ENCODE measurements around the gene TRIM67.
A peak's percentile ranks its signal among the peaks of the same experiment; 100 is the strongest.

TRIM67 gene

DNA sequence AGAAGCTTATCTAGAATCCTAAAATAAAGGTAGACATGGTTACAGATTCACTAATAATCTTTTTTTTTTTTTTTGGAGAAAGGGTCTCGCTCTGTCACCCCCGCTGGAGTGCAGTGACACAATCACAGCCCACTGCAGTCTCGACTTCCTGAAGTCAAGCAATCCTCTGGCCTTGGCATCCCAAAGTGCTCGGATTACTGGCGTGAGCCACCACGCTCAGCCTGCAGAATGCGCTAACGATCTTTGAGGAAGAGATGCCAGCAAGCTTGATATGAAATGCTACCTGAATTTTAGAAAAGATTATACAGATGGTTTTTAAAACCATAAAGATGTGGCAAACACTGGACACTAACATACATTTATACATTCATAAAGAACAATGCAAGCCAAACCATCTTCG is 75.1 kb downstream of the TRIM67 start:
- no peak for DNase-seq

DNA sequence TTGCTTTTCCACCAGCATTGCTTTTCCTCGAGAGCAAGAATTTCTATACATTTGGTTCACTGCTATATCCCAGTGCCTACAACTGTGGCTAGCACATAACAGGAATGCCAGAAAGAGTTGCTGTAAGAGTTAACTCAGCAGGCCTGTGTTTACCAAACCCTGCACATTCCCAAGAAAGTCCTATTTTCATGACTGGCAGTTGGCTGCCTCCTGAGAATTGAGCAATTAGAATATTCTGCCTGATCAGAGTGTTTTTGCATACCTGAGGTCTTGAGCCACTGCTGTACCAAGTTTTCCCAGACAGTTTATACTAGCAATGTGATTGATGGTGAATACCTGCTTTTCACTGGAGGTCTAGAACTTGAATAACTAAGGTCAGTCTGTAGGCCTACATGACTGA is 76.4 kb downstream of the TRIM67 start:
- DNase-seq, result no peak

DNA sequence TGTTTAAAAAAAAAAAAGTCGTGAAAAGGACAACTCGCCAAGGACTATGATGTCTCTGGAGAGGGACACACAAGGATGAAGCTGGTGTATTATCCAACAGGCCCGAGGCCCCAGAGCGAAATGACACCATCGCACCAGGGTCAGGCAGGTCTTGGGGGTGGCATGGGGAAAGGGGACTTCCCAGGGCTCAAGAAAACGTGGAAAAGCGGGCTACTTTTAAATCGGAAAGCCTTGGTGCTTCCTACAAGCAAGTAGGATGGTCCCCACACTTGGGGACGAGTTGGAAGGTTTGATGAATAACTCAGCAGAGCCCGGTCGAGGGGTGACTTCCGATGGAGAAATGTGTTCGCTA is 78.6 kb downstream of the TRIM67 start:
- no peak for DNase-seq

DNA sequence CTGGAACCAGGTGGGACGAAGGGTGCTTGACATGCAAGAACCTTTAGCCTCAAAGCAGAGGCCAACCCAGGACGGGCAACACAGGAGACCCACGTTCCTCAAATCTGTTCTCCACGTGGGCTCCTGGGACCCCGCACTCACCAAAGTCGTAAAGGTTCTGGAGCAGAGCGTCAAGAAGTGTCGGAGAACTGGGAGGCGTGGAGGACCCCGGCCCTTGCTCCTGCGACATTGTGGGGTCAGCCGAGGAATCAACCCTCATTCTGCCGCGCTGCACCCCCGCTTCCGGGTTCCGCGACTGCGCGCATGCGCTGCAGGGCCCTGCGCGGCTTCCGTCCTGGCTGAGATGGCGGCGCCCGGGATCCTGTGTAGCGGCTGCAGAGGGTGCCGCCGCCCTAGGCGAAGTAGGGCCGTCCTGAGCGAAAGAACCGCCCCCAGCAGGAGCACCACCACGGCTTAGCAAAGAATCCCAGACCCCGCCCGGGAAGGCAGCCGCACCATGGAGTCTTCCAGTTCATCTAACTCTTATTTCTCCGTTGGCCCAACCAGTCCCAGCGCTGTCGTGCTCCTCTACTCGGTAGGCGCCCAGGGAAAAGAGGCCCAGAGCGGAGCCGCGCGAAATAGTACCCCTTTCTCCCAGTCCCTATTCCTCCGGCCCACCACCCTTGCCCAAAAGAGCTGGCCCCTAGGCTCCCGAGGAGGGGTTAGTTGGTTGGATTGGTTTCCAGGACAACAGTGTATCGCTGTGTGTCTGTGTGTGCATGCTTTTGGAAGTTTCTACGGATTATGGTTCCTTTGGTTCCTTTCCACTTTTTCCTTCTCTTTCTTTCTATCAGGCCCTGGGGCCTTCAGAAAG is 79.3 kb downstream of the TRIM67 start, which contains the start of gene GNPAT:
TSS of gene GNPAT (plus strand) at position 330 of the 853 bp plus-strand sequence. CDS start at position 497, 167 bp downstream.
- DNase-seq, result peak; percentile 23

DNA sequence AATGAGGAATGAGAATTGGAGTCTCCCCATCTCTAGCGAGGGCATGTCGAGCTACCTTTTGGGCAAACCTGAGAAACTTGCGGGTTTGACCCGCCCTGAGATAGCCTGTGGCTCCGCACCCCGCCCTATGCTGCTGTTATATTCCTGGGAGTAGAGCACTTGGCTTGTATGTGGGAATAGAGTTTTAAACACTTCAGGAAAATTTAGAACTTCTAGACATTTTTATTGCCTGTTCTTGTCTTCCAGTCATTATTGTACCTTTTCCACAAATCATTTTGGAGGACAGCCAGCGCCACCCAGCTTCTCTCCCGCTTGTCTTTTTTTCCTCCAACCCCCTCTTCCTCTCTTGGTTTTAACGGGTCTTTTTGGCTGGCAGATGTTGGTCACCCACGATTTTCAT is 79.9 kb downstream of the TRIM67 start:
- no peak for DNase-seq

DNA sequence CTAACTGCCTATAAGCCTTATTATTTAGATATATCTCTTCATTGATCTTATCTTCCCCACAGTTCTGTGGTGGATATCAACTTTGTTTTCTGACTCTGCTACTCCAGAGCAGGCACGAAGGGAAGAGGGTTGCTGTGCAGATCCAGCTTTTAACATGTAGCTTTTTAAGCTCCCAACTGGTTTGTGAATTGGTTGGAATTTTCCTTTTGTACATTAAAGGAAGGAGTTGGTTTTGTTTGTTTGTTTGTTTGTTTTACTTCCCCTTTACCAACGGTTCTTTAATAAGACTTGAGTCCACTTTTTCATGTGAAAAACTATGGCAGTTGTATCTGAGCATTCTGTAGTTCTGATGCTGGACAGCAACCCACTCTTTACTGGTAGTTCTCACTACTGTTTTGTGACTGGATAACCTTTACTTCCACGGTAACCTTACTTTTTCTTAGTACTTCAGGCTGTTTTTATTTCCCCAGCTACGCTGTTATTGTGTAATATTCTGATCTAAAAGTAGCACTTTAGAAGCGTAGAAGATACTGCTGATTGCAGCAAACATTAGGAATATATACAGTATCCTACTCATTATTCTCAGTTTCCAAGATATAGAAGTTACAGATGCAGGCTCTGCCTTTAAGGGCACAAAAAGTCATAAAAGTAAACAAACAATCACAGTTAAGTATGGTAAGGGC is 80.8 kb downstream of the TRIM67 start:
- DNase-seq, result no peak

DNA sequence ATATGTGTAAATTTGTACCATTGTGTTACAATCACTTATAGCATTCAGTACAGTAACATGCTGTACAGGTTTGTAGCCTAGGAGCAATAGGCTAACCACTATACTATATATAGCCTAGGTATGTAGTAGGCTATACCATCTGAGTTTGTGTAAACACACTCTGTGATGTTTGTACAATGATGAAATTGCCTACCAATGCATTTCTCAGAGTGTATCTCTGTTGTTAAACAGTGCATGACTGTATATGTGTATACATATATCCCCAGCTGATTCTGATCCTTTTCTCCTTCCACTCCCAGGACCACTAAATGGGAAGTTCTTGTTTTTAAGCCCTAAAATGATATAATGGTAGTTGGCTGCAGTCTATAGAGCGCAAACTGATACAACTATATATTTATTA is 86.9 kb downstream of the TRIM67 start:
- no peak for DNase-seq

DNA sequence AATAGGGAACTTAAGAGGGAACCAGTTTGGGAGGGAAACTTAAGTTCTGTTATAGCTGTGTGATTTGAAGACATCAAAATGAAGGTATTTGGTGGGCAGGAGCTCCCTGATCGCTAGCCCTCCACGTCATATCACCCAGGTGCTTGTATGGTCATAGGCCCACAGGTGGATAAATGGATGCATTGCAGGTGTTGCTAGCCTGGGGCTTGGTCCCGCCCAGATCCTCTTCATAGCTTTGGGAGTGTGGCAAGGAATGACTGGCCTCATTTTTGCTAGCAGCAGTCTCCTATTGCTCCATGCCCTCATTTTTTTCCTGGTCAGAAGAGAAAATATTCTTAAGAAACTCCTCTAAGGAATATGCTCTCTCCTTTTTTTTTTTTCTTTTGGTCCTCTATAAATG is 90.5 kb downstream of the TRIM67 start:
- DNase-seq, result no peak

DNA sequence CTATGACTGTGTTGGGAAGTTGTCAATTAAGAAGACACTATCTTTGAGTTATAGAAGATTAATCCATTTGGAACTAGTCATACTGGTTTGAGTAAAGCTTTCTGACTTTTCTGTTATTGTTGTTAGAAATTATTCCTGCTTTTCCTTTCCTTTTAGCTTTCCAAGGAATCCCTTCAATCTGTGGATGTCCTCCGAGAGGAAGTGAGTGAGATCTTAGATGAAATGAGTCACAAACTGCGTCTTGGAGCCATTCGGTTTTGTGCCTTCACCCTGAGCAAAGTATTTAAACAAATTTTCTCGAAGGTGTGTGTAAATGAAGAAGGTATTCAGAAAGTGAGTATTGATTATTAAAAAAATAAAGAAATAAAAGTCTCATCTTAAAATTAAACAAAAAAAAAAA is 98.5 kb downstream of the TRIM67 start:
- DNase-seq, result no peak

DNA sequence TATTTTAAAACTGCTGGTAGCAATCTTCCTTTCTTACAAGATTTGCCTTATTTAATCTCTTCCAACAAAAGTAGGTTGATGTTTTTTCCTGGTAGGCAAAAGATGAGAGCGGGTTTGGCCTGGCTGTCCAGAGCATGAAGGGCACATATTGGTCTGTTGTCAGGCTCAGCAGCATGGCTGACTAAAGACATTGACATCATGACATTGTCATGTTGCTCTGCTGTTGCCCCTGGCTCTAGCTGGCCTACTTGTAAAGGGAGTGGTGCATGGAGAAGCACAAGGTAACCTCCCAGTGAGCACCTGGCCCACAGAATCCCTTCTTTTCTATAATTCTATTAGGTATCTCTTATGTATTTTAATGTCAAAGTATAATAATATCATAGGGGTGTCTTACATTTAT is 102.8 kb downstream of the TRIM67 start:
- DNase-seq, result no peak

DNA sequence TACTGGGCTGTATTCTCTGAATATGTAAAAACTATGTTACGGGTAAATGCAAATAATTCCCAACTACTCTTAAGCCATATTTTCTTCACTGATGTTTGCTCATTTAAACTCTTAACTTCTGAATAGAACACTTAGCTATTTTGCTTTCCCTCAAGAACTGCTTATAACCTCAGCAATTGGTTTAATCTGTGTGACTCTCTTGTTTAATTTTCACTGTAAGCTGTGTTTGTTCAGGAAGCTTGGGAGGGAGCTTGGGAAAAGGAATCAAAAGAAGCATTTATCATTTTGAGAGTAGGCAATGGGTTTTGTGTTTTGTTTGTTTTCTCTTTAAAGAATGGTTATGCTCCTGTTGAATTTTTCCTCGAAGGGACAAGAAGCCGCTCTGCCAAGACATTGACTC is 103.5 kb downstream of the TRIM67 start:
- no peak for DNase-seq

DNA sequence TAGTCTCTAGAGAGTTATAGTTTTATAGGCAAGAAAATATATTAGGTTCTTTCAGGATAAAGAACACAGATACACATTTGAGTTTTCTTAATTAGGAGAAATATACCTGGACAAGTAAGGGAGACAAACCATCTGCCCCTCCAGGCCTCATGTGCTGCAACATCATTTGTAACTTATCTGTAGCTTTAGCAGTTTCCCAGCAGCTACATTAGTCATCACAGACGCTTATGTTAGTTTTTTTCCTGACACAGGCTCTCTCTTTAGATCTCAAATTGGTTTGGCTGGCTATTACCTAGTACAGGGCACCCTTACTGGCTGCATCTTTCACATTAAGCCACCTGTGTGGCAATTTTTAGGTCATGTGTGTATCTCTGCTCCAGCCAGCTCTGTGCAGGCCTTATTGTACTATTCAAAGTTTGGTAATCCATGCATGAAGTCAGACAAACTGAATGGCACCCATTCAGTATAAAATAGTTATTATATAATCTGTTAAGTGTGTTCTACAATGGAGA is 105.0 kb downstream of the TRIM67 start:
- no peak for DNase-seq

Measured in NCI-H2029 treated with DMSO at 0.1 percent for 48 hours (cell line).